ENCODE results near the gene ZNF451.

The ZNF451 gene

DNA sequence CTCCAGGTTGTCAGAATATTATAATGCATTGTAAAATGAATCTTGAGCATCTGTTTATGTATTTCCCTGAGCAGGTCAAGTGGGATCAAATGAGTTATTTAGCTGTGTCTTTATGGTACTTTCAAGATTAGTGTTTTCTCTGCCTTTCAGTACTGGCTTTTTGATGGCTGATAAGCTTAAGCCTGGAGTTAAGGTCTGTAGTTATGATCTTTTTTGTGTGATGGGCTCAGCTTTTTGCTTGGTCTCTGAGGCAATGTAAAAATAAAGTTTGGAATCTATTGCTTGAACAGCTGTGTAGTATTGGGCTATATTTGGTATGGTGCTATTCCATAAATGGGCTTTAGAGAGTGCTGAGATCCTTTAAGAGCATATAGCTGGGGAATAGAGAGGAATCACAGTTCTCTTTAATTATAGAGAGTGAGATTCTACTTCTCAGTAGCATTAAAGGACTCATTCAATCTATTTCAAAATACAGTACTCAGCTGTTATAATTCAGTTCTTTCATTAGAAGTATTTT, 40.7 kb downstream of the ZNF451 start:
- Histone ChIP-seq H3K36me3 (ENCODE audit: low read length) (peaks cover 70% of the 10 kb centered on the region), H3K4me3 (ENCODE audit: insufficient read depth, low read length, poor library complexity, severe bottlenecking) (no peak overlapping the region), H3K4me2 (ENCODE audit: low read depth, low read length, poor library complexity, severe bottlenecking) (no peak overlapping the region), H3F3A (ENCODE audit: insufficient read depth) (no peaks in the 10 kb centered on the region), H3K9me2 (replicated peaks; ENCODE audit: insufficient read depth, low read length) (no peaks in the 10 kb centered on the region), H3K9me3 (ENCODE audit: insufficient read depth, low read length) (no peaks in the 10 kb centered on the region), H2AFZ (ENCODE audit: low read depth, low read length, severe bottlenecking) (no peak overlapping the region), H3K9ac (ENCODE audit: low read length) (no peak overlapping the region), H3K79me2 (ENCODE audit: insufficient read depth, low read length) (peaks cover 9% of the 10 kb centered on the region; the same call in 1 of the 2 replicates), H3K27ac (ENCODE audit: low read depth, low read length) (no peak overlapping the region), H3K27me3 (ENCODE audit: low read length) (no peaks in the 10 kb centered on the region), H4K20me1 (ENCODE audit: low read depth, low read length) (no peaks in the 10 kb centered on the region)
- TF ChIP-seq, protein P1, sequence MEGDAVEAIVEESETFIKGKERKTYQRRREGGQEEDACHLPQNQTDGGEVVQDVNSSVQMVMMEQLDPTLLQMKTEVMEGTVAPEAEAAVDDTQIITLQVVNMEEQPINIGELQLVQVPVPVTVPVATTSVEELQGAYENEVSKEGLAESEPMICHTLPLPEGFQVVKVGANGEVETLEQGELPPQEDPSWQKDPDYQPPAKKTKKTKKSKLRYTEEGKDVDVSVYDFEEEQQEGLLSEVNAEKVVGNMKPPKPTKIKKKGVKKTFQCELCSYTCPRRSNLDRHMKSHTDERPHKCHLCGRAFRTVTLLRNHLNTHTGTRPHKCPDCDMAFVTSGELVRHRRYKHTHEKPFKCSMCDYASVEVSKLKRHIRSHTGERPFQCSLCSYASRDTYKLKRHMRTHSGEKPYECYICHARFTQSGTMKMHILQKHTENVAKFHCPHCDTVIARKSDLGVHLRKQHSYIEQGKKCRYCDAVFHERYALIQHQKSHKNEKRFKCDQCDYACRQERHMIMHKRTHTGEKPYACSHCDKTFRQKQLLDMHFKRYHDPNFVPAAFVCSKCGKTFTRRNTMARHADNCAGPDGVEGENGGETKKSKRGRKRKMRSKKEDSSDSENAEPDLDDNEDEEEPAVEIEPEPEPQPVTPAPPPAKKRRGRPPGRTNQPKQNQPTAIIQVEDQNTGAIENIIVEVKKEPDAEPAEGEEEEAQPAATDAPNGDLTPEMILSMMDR (IDR thresholded peaks at IDR 0.05; ENCODE audit: insufficient read depth, low read length, poor library complexity, severe bottlenecking) = no peak
- no peak for TF ChIP-seq EZH2phosphoT487 (conservative IDR thresholded peaks at IDR 0.05; ENCODE audit: low read length)

DNA sequence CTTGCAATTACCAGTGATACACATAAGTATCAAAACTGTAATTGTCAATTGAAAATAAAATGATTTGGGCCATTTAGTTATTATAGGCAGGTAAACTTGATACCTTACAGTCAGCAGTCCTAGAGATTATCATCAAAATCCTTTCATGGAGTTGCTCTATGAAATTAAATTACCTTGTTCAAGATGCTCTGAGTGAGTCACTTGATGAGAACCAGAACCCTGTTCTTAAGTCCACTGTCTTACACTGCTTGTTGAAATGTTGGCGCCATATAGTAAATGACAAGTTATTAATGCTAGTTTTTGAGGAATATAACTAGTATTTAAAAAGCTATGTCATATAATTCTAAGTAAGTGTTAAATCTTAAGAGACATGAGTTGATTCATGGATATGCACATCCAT, 45.0 kb downstream of the ZNF451 start:
- TF ChIP-seq, protein P1 (IDR thresholded peaks at IDR 0.05; ENCODE audit: insufficient read depth, low read length, poor library complexity, severe bottlenecking) = no peak
- no peak for TF ChIP-seq EZH2phosphoT487 (conservative IDR thresholded peaks at IDR 0.05; ENCODE audit: low read length)
- peaks cover 59% of the 10 kb centered on the region for H3K36me3 ChIP-seq (ENCODE audit: low read length)
- H3K27me3 ChIP-seq (ENCODE audit: low read length) = no peaks in the 10 kb centered on the region

GRCh38 chr6:57135885-57136284, 45.9 kb downstream of the ZNF451 start:
- H3K27ac ChIP-seq (ENCODE audit: low read depth, low read length) = no peak overlapping the region
- no peak overlapping the region for H3K4me3 ChIP-seq (ENCODE audit: insufficient read depth, low read length, poor library complexity, severe bottlenecking)
- no peaks in the 10 kb centered on the region for H3K9me3 ChIP-seq (ENCODE audit: insufficient read depth, low read length)
- H3K9ac ChIP-seq (ENCODE audit: low read length) = no peak overlapping the region
- no peaks in the 10 kb centered on the region for H3K79me2 ChIP-seq (ENCODE audit: insufficient read depth, low read length)
- TF ChIP-seq, protein P1 (IDR thresholded peaks at IDR 0.05; ENCODE audit: insufficient read depth, low read length, poor library complexity, severe bottlenecking) = no peak
- no peak for TF ChIP-seq EZH2phosphoT487 (conservative IDR thresholded peaks at IDR 0.05; ENCODE audit: low read length)
- peaks cover 54% of the 10 kb centered on the region for H3K36me3 ChIP-seq (ENCODE audit: low read length)
- no peaks in the 10 kb centered on the region for H3K27me3 ChIP-seq (ENCODE audit: low read length)
- no peak overlapping the region for H2AFZ ChIP-seq (ENCODE audit: low read depth, low read length, severe bottlenecking)
- no peaks in the 10 kb centered on the region for H3F3A ChIP-seq (ENCODE audit: insufficient read depth)
- no peaks in the 10 kb centered on the region for H4K20me1 ChIP-seq (ENCODE audit: low read depth, low read length)
- no peak overlapping the region for H3K4me2 ChIP-seq (ENCODE audit: low read depth, low read length, poor library complexity, severe bottlenecking)
- no peaks in the 10 kb centered on the region for H3K9me2 ChIP-seq (replicated peaks; ENCODE audit: insufficient read depth, low read length)

More for the DNA sequence above, 45.0 kb downstream of the ZNF451 start:
- no peak overlapping the region for H3K27ac ChIP-seq (ENCODE audit: low read depth, low read length)
- H3F3A ChIP-seq (ENCODE audit: insufficient read depth) = no peaks in the 10 kb centered on the region
- no peak overlapping the region for H2AFZ ChIP-seq (ENCODE audit: low read depth, low read length, severe bottlenecking)
- H3K9me2 ChIP-seq (replicated peaks; ENCODE audit: insufficient read depth, low read length) = no peaks in the 10 kb centered on the region
- H3K4me3 ChIP-seq (ENCODE audit: insufficient read depth, low read length, poor library complexity, severe bottlenecking) = no peak overlapping the region
- no peak overlapping the region for H3K4me2 ChIP-seq (ENCODE audit: low read depth, low read length, poor library complexity, severe bottlenecking)
- H4K20me1 ChIP-seq (ENCODE audit: low read depth, low read length) = no peaks in the 10 kb centered on the region
- H3K79me2 ChIP-seq (ENCODE audit: insufficient read depth, low read length) = no peaks in the 10 kb centered on the region
- no peaks in the 10 kb centered on the region for H3K9me3 ChIP-seq (ENCODE audit: insufficient read depth, low read length)
- no peak overlapping the region for H3K9ac ChIP-seq (ENCODE audit: low read length)

All from SU-DHL-6 (cell line).